Right cardiac atrium (tissue), 5 donors: ENCODE data around the gene CNTLN. TPM values are rescaled to one million over a fixed set of nuclear protein-coding genes. Genes with fewer than 3 reads are reported as not detected.
A peak's percentile ranks its signal among the peaks of the same experiment; 100 is the strongest.
"Not testable (repeated sequence)": the region's sequence is repeated elsewhere in the genome, so short reads cannot be mapped to it uniquely, and the experiment has no call there.

Source experiments
- ATAC-seq, 2 donors: fragments of 200-7000 bp; cut with Tn5 transposase; one replicate each; pipeline versions ENCODE4 v1.8.0 to v1.9.1; 2020; ENCODE audit warnings: moderate library complexity in 2 of 2, mild to moderate bottlenecking in 1 of 2
- DNase-seq, 3 donors: peaks; one replicate each; pipeline ENCODE4 v3.0.0-alpha.2; 2020
- H3K27ac ChIP-seq: one replicate; pipeline ENCODE4 v1.5.1; 2013; ENCODE audit warnings: mild to moderate bottlenecking, low read length, control low read depth, moderate library complexity
- H3K27me3 ChIP-seq: one replicate; pipeline ENCODE4 v1.6.1; 2013; ENCODE audit not compliant: control insufficient read depth, insufficient read depth
- H3K4me1 ChIP-seq: one replicate; pipeline ENCODE4 v1.6.1; 2013; ENCODE audit warnings: low read length; ENCODE audit not compliant: control insufficient read depth, insufficient read depth
- H3K4me3 ChIP-seq: one replicate; pipeline ENCODE4 v1.5.1; 2013; ENCODE audit warnings: low read length, control low read depth
- H3K9me3 ChIP-seq: one replicate; pipeline ENCODE4 v1.6.1; 2013; ENCODE audit warnings: low read length; ENCODE audit not compliant: control insufficient read depth
- WGBS: extraction: QIAGEN DNeasy Blood & Tissue Kit; methylation state at CpG from one replicate; pipeline ENCODE4 v1.1.7; 2013; 5-methylcytosine and 5-hydroxymethylcytosine counted together
- intact Hi-C, 4 donors: fragments of 100-400 bp; cut with DNase I; formaldehyde crosslinking; loops; one replicate each; pipeline versions ENCODE4 v1.11.0 to v1.14.0; 2022 to 2023
- polyA plus RNA-seq: library from polyadenylated mRNA; stranded (reverse); fragments of 200-250 nt; gene quantifications from one replicate; pipeline ENCODE4 v1.2.3, GENCODE V29; 2013
- total RNA-seq, 4 donors: library from RNA; stranded (reverse); fragmentation: NEBNext Ultra II Directional; extraction: Animal tissue kit (Norgen Biotek cat#: 25700); gene quantifications; one replicate each; pipeline ENCODE4 v1.2.1, GENCODE V29; 2021
- donor health status: healthy with polysubstance abuse.
- donor health status: DM: no; HTN: yes; CAD: no.
- donor health status: DM: no; HTN: no; CAD: no.
- donor health status: DM: no; HTN: yes; CAD: no; lungs with severe emphysema.
- donor health status: DM: yes; HTN: yes; CAD: no.

CNTLN gene
- total and polyA plus RNA-seq, 5 donors: 2.0 to 6.9 (median 5.3) TPM

- 94% methylated on average over 4 of the region's 4 CpGs for WGBS
- ATAC-seq: peak; percentile 26 to 48
- Histone ChIP-seq H3K27ac (no peak overlapping the region), H3K4me3 (no peak overlapping the region), H3K27me3 (no peaks in the 10 kb centered on the region), H3K4me1 (no peaks in the 10 kb centered on the region), H3K9me3 (no peaks in the 10 kb centered on the region)
- intact Hi-C loops: no loop called here
- peak in 2 of 3 donors; percentile 47 to 49 for DNase-seq
Measured at GRCh38 chr9:17422994-17423680, 288.3 kb downstream of the CNTLN start.

DNA sequence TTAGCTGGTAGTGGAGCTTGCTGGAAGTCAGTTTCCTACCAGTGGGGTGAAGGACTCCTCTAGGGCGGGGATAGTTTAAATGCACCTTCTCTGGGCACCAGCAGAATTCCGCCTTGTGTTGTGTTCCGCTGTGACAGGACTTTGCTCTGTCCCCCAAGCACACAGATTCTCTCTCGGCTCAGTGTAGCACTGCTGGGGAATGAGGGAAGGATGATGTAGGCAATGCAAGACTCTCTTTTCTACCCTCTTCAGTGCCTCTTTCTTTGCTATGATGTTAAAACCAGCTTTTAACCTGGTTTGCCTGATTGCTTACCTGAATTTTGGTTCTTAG lies 288.8 kb downstream of the CNTLN start:
- WGBS: 98% methylated on average over 4 of the region's 4 CpGs

DNA sequence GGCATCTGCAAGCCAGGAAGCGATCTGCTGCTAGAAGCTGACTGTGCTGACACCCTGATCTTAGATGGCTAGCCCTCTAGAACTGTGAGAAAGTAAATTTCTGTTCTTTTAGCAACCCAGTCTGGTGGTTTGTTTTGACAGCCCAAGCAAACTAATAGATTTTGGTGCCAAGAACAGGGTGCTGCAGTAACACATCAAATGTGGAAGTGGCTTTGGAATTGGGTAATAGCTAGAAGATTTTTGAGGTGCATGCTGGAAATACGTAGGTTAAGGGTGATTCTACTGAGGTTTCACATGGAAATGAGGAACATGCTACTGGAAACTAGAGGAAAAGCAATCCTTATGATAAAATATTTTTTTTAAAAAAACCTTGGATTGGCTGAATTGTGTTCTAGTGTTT lies 290.5 kb downstream of the CNTLN start:
- Histone ChIP-seq H3K27ac (no peak overlapping the region), H3K4me1 (no peaks in the 10 kb centered on the region)

More for the DNA sequence above, 288.8 kb downstream of the CNTLN start:
- intact Hi-C loops: no loop called here
- no peaks in the 10 kb centered on the region for H3K4me1 ChIP-seq
- no peak for ATAC-seq
- H3K27ac ChIP-seq: no peak overlapping the region
- no peaks in the 10 kb centered on the region for H3K9me3 ChIP-seq
- H3K4me3 ChIP-seq: no peak overlapping the region
- no peaks in the 10 kb centered on the region for H3K27me3 ChIP-seq
- DNase-seq: no peak

DNA sequence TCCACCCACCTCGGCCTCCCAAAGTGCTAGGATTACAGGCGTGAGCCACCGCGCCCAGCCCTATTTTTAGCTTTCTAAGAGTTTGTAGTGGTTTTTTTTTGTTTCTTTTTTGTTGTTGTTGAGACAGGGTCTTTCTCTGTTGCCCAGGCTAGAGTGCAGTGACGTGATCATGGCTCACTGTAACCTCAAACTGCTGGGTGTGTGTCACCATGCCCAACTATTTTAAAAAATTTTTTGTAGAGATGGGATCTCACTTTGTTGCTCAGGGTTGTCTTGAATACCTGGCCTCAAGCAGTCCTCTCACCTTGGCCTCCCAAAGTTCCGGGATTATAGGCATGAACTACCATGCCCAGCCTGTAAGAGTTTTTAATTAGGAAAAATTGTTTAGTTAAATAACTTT lies 298.7 kb downstream of the CNTLN start:
- intact Hi-C loops: no loop called here
- Histone ChIP-seq H3K27ac (no peak overlapping the region), H3K27me3 (no peaks in the 10 kb centered on the region), H3K4me3 (no peak overlapping the region), H3K9me3 (no peaks in the 10 kb centered on the region), H3K4me1 (no peaks in the 10 kb centered on the region)
- ATAC-seq: no peak
- WGBS: 99% methylated on average over 6 of the region's 6 CpGs
- DNase-seq: no peak

More for the DNA sequence above, 290.5 kb downstream of the CNTLN start:
- DNase-seq (no peak), ATAC-seq (no peak)
- 93% methylated on average over 2 of the region's 2 CpGs for WGBS
- Histone ChIP-seq H3K27me3 (no peaks in the 10 kb centered on the region), H3K9me3 (no peaks in the 10 kb centered on the region), H3K4me3 (no peak overlapping the region)
- intact Hi-C loops: no loop called here

GRCh38 chr9:17436854-17437253 lies 302.0 kb downstream of the CNTLN start:
- 97% methylated on average over 7 of the region's 7 CpGs for WGBS
- intact Hi-C loops: no loop called here

GRCh38 chr9:17437813-17438212 lies 303.0 kb downstream of the CNTLN start:
- Histone ChIP-seq H3K9me3 (no peaks in the 10 kb centered on the region), H3K4me1 (no peaks in the 10 kb centered on the region), H3K4me3 (no peak overlapping the region), H3K27me3 (no peaks in the 10 kb centered on the region), H3K27ac (no peak overlapping the region)
- DNase-seq (no peak), ATAC-seq (no peak)
- 97% methylated on average over 2 of the region's 2 CpGs for WGBS
- intact Hi-C loops: no loop called here

More at GRCh38 chr9:17436854-17437253, 302.0 kb downstream of the CNTLN start:
- ATAC-seq (no peak), DNase-seq (no peak)
- H3K4me3 ChIP-seq: no peak overlapping the region
- H3K27ac ChIP-seq: no peak overlapping the region
- no peaks in the 10 kb centered on the region for H3K9me3 ChIP-seq
- no peaks in the 10 kb centered on the region for H3K27me3 ChIP-seq
- H3K4me1 ChIP-seq: no peaks in the 10 kb centered on the region

GRCh38 chr9:17445126-17445525 lies 310.3 kb downstream of the CNTLN start:
- H3K27ac ChIP-seq, H3K27me3 ChIP-seq, ATAC-seq, H3K4me3 ChIP-seq, H3K4me1 ChIP-seq, DNase-seq, intact Hi-C loops, H3K9me3 ChIP-seq: not testable (repeated sequence)
- 86% methylated on average over 3 of the region's 3 CpGs for WGBS

DNA sequence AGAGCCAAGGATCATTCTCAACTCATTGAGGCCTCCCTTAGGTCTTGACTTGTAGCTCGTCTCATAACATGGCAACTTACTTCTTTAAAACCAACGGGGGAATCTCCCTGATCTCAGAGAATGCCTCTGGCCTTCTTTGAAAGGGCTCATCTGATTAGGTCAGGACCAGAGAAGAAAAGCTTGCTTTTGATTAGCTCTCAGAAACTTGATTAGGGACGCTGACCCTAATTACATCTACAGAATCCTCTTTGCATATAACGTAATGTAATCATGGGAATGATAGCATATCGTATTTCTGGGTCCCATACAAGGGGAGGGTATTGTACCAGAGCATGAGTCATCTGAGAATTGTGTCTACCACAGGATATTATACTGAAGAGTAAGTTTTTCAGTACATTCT lies 318.9 kb downstream of the CNTLN start:
- no peaks in the 10 kb centered on the region for H3K27me3 ChIP-seq
- no peaks in the 10 kb centered on the region for H3K9me3 ChIP-seq
- no peak for ATAC-seq
- DNase-seq: no peak
- no peaks in the 10 kb centered on the region for H3K4me1 ChIP-seq
- 88% methylated on average over 5 of the region's 5 CpGs for WGBS
- H3K27ac ChIP-seq: no peak overlapping the region
- intact Hi-C loops: loop anchor here in 1 of 4 donors (10.0 kb wide), 1 partner anchor 1579 kb away; no protein-coding TSS in a partner anchor
- no peak overlapping the region for H3K4me3 ChIP-seq

DNA sequence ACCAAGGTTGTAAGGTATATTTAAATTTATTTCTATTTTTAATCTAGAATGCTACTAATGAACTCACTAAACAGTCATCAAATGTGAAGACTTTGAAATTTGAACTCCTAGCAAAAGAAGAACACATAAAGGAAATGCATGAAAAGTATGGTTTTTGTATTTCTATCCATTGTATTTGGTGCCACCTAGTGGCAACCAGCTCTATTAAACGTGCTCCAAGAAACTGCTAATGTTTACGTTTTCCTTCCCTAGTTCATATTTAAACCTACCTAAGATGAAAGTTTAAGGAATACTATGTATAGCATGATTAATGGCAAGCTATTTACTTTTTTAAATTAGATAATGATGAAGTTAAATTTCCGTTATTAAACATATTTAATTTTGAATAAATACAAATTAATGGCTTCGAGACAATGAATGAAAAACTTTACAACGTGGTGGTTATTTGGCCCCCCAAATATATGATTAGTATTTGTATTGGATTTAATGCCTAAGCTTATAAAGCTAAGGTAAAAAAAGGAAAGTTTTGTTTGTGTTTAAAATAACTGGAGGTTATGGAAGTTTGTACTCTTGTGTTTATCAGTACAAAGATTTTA lies 328.1 kb downstream of the CNTLN start:
- DNase-seq: no peak
- no peaks in the 10 kb centered on the region for H3K4me1 ChIP-seq
- 47% methylated on average over 5 of the region's 5 CpGs for WGBS
- H3K27ac ChIP-seq: no peak overlapping the region
- intact Hi-C loops: loop anchor here in 3 of 4 donors (5.0 to 10.0 kb wide), 2 partner anchors 346 to 348 kb away; no protein-coding TSS in a partner anchor
- no peak for ATAC-seq
- no peaks in the 10 kb centered on the region for H3K27me3 ChIP-seq
- H3K4me3 ChIP-seq: no peak overlapping the region
- no peaks in the 10 kb centered on the region for H3K9me3 ChIP-seq

GRCh38 chr9:17470036-17470813 lies 335.4 kb downstream of the CNTLN start:
- DNase-seq (no peak), ATAC-seq (no peak)
- intact Hi-C loops: no loop called here
- Histone ChIP-seq H3K9me3 (no peaks in the 10 kb centered on the region), H3K27ac (no peak overlapping the region), H3K4me3 (no peak overlapping the region), H3K27me3 (no peaks in the 10 kb centered on the region), H3K4me1 (no peaks in the 10 kb centered on the region)
- 92% methylated on average over 5 of the region's 5 CpGs for WGBS

DNA sequence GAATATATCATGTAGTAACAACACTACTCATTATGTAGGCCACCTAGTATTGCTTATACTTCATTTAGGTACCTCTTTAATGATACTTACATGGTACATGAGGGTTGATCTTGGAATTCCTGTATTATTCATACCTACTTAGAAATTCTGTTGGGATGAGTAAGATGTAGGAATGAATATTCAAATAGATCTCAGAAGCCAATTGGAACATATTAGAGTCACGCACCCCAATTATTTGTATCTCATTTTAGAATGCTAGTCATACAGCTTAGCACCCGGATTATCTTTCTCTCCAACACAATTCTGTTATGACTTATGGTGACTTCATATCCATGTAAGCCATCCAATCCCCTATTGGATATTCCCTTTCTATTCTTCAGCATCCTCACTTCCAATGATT lies 337.3 kb downstream of the CNTLN start:
- no peaks in the 10 kb centered on the region for H3K4me1 ChIP-seq
- H3K4me3 ChIP-seq: no peak overlapping the region
- DNase-seq (no peak), ATAC-seq (no peak)
- H3K27me3 ChIP-seq: no peaks in the 10 kb centered on the region
- 97% methylated on average over 2 of the region's 2 CpGs for WGBS
- no peaks in the 10 kb centered on the region for H3K9me3 ChIP-seq
- no peak overlapping the region for H3K27ac ChIP-seq
- intact Hi-C loops: no loop called here
